ENCODE measurements around the gene CCDC78.

CCDC78 gene

DNA sequence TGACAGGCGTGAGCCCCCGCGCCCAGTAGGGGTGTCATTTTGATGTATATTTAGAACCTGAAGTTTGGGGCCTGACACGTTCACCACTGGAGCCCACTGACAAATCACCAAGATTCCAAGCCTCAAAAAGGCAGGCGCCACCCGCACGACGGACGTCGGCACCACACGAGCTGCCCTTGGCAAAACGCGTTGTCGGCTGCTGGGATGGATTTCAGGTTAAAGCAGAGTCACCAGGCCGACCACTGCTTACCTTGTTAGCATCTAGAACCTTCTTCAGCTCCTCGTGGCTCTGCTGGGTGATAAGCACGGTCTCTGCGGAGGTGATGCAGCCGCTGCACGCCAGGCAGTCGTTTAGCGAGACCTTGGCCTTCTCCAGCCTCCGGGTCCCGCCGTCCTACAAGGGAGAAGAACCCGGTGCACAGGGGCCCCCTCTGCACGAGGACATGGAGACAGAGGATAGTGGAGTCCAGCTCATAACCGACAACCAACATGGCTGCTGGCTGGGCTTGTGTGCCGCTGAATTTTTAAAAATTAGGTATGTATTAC is 10.8 kb upstream of the CCDC78 start:
- no peak for DNase-seq

DNA sequence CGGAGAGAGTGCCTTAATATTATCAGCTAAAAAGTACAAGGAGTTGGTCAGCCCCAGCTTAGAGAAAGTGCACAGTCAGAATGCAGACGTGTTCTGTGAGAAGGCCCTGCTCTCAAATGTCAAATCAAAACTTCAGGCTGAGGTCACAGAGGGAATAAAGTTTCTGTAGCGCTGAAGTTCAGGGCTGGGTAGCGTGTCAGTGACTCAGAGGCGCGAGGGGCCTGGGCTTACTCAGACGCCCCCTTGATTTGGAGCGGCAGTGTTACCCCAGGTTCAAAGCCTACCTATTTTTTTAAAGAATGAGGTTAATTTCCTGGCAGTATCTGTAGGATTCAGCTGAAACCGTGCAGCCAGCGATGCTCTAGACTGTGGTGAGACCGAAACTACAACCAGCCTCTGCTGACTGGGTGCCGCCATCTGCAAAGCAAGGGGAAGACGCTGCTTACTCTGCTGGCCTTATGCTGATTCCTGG is 9.8 kb upstream of the CCDC78 start:
- no peak for DNase-seq

DNA sequence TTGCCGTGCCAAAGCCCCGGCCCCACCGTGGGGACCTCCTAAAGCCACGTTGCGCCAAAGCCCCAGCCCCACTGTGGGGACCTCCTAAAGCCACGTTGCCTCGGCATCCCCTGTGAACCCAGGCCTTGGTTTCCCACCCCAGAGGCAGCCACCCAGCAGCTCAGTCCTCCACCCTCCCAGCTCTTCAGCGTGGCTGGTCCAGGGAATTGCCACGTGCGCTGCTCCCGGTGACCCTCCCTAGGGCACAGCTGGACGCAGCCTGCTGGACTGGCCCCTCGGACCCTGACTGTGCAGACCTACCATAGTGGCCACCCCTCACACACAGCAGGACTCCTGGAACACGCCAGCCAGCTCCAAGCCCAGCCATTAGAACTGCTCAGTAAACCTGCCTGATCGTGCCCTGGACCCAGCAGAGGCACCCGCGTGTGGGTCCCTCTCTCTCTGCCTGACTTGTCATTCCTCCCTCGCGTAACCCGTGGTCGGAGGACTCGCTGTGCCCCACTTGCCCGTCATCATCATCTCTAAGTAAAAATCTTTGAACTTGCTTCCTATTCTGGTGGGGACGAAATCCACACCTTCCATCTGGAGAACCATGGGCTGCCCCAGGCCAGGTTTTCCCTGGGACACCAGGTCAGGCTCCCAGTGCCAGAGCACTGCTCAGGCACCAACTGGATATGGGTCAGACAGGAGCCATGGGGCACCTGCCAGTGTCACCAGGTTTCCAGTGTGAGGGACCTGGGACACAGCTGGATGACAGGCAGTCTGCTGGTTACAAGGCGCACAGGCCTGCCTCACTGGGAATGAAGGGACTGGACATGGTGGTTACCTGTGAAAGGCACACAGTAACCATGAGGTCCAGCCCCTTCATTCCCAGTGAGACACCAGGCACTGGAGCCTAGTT is 9.0 kb upstream of the CCDC78 start:
- no peak for DNase-seq

DNA sequence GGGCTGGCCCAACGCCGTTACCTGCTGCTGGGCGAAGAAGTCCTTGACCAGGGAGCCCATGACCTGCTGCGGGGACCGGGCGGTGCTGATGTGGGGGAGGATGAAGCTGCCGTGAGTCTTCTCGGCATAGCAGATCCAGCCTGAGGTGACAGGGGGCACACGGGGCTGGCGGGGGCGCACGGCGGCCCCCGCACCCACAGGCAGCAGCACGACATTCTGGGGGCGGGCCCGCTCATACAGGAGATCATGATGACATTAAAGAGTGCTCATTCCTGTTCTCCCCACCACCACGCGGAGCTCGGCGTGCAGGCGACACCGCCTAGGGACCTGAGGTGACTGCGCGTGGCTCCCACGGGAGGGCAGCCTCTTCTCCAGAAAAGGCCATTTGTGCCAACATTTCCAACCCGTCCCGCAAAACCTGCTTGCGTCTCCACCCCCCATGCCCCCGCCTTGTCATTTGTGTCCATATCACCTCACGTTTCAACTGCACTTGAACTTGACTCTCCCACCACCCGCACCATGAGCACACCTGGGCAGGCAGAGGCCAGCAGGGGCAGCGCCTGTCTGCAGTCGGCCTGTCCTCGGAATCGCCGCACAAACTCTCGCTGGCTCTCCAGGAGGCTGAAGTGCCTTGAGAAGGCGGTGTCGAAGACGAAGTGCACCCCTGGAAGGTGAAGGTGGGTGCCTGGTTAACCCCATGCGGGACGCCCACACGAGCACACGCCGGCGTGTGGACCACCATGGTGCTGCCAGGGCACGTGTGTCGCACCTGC is 8.2 kb upstream of the CCDC78 start:
- no peak for DNase-seq

- DNase-seq, result no peak
Measured at GRCh38 chr16:733382-734207, 7.4 kb upstream of the CCDC78 start.

DNA sequence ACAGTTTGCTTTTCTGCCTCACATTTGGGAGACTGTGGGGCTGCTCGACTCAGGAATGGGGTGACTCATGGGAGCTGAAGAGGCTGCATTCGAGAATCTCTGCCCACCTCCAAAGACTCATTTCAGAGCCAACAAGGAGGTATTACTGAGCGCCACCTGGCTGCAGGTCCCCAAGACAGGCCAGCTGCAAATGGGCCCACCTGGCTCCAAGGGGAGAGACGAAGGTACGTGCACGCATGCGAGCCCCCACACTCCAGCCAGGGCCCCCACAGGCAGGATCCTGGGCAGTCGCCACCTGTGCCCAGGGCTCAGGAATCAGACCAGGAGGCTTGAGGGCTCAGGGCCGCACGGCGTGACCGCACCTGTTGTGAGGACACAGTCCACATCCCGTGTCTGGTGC is 6.7 kb upstream of the CCDC78 start:
- no peak for DNase-seq

GRCh38 chr16:732332-732731 is 6.1 kb upstream of the CCDC78 start:
- DNase-seq, result no peak

- DNase-seq, result no peak
Measured at GRCh38 chr16:730666-731509, 4.6 kb upstream of the CCDC78 start.

- no peak for DNase-seq
Measured at GRCh38 chr16:729768-730665, 3.8 kb upstream of the CCDC78 start.

DNA sequence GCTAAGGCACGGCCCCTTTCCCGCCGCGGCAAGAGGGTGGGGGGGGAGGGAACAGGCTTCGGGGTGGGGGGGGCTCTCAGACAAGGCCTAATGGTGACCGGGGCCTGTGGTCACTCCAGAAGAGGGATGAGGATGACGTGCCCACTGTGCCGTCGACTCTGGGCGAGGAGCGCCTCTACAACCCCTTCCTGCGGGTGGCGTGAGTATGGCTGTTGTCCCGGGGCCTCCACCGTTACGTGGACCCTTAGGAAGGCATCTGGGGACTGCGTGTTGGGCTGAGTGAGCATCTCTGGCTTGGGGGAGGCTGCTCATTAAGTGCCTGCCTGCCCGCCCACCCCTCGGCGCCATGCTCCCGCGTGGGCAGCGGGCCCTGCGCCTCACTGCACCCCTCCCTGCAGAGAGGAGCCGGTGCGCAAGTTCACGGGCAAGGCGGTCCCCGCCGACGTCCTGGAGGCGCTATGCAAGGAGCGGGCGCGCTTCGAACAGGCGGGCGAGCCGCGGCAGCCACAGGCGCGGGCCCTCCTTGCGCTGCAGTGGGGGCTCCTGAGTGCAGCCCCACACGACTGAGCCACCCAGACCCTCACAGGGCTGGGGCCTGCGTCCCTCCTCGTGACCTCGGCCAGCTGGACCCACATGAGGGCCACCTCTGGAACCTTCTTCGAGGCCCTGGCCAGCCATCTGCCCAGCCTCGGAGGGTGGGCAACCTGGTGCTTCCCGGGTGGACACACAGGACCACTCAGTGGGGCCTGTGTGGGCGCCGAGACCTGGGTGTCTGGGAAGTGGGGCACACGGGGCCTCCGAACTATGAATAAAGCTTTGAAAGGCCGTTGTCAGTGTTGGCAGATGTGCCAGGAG is 2.9 kb upstream of the CCDC78 start:
- DNase-seq, result no peak

DNA sequence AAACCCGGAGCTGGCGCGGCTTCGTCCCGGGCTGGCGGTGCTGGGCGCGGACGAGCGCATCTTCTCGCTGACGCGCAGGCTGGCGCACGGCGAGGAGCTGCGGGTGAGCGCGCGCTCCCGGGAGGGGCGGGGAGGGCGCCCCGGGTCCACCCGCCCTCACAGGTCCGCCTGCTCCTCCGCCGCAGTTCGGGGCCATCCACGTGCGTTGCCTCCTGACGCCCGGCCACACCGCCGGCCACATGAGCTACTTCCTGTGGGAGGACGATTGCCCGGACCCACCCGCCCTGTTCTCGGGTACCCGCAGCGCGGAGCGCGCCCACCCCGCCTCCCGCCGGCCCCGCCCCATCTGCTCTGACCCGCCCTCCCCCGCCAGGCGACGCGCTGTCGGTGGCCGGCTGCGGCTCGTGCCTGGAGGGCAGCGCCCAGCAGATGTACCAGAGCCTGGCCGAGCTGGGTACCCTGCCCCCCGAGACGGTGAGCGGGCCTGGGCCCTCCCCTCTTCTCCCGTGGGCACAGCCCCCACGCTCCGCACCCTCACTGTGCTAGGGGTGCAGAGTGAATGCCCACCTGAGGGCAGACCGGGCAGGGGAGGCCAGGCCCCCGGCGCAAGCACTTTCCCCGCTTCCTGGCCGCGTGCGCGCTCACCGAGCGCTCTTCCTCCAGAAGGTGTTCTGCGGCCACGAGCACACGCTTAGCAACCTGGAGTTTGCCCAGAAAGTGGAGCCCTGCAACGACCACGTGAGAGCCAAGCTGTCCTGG is 2.1 kb upstream of the CCDC78 start:
- peak; percentile 33 for DNase-seq

DNA sequence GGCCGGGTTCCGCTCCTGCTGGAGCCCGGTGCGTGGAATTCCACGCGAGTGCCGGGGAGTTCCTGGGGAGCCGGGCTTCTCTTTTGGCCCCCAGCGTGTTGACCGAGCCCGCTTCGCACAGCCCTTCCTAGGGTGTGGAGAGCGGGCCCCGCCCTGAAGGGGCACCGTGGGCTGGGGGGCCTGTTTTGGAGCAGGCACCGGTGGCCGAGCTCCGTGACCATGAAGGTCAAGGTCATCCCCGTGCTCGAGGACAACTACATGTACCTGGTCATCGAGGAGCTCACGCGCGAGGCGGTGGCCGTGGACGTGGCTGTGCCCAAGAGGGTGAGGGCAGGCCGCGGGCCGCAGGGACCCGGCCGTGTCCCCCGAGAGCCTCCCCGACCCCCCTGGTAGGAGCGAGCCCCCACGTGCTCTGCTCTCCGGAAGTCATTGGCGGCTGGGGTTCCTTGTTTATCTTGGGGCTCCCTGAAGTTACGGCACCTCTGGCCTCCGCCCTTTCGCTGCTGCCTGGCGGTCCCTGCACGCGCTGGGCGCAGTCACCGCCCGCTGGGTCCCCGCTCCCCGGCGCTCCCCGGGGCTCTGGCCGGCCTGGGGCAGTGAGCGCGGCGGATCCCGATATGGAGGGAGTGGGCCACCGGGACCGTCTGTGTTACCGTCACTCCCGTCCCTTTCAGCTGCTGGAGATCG is 1.2 kb upstream of the CCDC78 start:
- no peak for DNase-seq

DNA sequence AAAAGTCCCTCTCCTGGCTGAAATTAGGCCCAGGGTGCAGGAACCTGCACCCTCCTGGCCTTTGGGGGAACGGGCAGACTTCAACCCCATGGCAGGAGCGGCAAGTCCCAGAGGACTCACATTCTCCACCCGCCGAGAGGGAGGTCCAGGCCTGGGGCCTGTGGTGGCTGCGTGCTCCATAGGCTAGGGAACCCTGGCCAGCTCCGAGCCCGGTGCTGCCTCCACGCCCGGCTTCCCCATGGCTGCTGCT is 130 bp downstream of the CCDC78 start:
- peak; percentile 17 for DNase-seq

- DNase-seq, result no peak
Measured at GRCh38 chr16:725463-726187, 618 bp downstream of the CCDC78 start.

- no peak for DNase-seq
Measured at GRCh38 chr16:725041-725376, 1.2 kb downstream of the CCDC78 start.

GRCh38 chr16:724188-725040 is 1.8 kb downstream of the CCDC78 start:
- DNase-seq, result no peak

DNA sequence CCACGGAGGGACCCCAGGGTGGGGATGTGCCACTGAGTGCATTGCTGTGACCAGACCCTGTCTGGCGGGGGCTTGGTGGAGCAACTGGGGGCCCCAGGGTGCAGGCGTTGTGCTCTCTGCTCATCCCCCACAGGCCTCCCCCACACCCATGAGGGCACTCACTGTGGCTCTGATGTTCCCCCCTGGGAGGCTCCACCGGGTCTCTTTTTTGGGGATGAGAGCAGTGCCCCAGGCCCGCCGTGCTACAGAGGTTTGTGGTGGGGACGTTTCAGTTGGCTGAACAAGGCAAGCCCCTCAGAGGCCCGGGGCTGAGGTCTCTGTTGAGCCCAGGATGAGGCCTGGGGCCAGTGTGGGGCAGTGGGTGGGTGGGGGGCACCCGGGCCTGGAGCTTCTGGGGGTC is 2.5 kb downstream of the CCDC78 start:
- DNase-seq, result no peak

All from NCI-H1436 (cell line).